GM21528 (cell line): ENCODE data around the gene RASL10B.

Experiments used
- ATAC-seq: cut with Tn5 transposase; IDR thresholded peaks from one replicate; pipeline ENCODE4 v1.9.1; 2021; ENCODE audit warnings: mild to moderate bottlenecking, moderate library complexity; ENCODE audit not compliant: unreplicated experiment, low FRiP score

RASL10B gene

GRCh38 chr17:35763767-35764122 lies 32.3 kb downstream of the RASL10B start:
- no peak for ATAC-seq

- ATAC-seq, result peak; percentile 79
Measured at GRCh38 chr17:35764123-35764991, 32.9 kb downstream of the RASL10B start.

- ATAC-seq, result no peak
Measured at GRCh38 chr17:35765086-35765710, 33.8 kb downstream of the RASL10B start.

GRCh38 chr17:35765756-35766488 lies 34.5 kb downstream of the RASL10B start:
- no peak for ATAC-seq

GRCh38 chr17:35766489-35766877 lies 35.0 kb downstream of the RASL10B start:
- ATAC-seq, result no peak

GRCh38 chr17:35766903-35767510 lies 35.6 kb downstream of the RASL10B start:
- ATAC-seq, result no peak

- no peak for ATAC-seq
Measured at GRCh38 chr17:35768797-35769196, 37.4 kb downstream of the RASL10B start.

- ATAC-seq, result no peak
Measured at GRCh38 chr17:35769895-35770486, 38.6 kb downstream of the RASL10B start.

- no peak for ATAC-seq
Measured at GRCh38 chr17:35773129-35773528, 41.7 kb downstream of the RASL10B start.

GRCh38 chr17:35773679-35774425 lies 42.4 kb downstream of the RASL10B start:
- ATAC-seq, result no peak

GRCh38 chr17:35774499-35774898 lies 43.1 kb downstream of the RASL10B start:
- no peak for ATAC-seq

- ATAC-seq, result no peak
Measured at GRCh38 chr17:35775039-35775438, 43.6 kb downstream of the RASL10B start.

- no peak for ATAC-seq
Measured at GRCh38 chr17:35775583-35775982, 44.1 kb downstream of the RASL10B start.

GRCh38 chr17:35778641-35779196 lies 47.3 kb downstream of the RASL10B start:
- no peak for ATAC-seq

- ATAC-seq, result no peak
Measured at GRCh38 chr17:35780950-35781349, 49.5 kb downstream of the RASL10B start.

- ATAC-seq, result no peak
Measured at GRCh38 chr17:35784895-35785294, 53.5 kb downstream of the RASL10B start.

- ATAC-seq, result no peak
Measured at GRCh38 chr17:35786941-35787432, 55.5 kb downstream of the RASL10B start.

- ATAC-seq, result no peak
Measured at GRCh38 chr17:35788477-35789368, 57.3 kb downstream of the RASL10B start.
